Smooth muscle cell (in vitro differentiated cells): ENCODE results near the gene NPY4R. TPM values are rescaled to one million over a fixed set of nuclear protein-coding genes. Genes with fewer than 3 reads are reported as not detected.
"Not testable (repeated sequence)": the region's sequence is repeated elsewhere in the genome, so short reads cannot be mapped to it uniquely, and the experiment has no call there.

Experiments used
- DNase-seq: peaks from one replicate; lab custom pipeline; 2025; ENCODE audit not compliant: unreplicated experiment; lab: John Stamatoyannopoulos, UW
- H2AFZ ChIP-seq: fragments of 200-600 bp; sonication (generic); 2 replicates; pipeline ENCODE4 v1.6.0; 2016; ENCODE audit warnings: antibody characterized with exemption, low read depth, mild to moderate bottlenecking
- H3F3A ChIP-seq: fragments of 200-600 bp; sonication (generic); 2 replicates; pipeline ENCODE4 v1.6.0; 2017; ENCODE audit warnings: antibody characterized with exemption, low read depth
- H3K27ac ChIP-seq: fragments of 200-600 bp; sonication (generic); 2 replicates; pipeline ENCODE4 v1.5.1; 2016; ENCODE audit warnings: low read depth, mild to moderate bottlenecking
- H3K27me3 ChIP-seq: fragments of 200-600 bp; sonication (generic); 2 replicates; pipeline ENCODE4 v1.6.1; 2016; ENCODE audit warnings: low read depth, mild to moderate bottlenecking
- H3K36me3 ChIP-seq: fragments of 200-600 bp; sonication (generic); 2 replicates; pipeline ENCODE4 v1.5.1; 2016; ENCODE audit warnings: low read depth
- H3K4me1 ChIP-seq: fragments of 200-600 bp; sonication (generic); 2 replicates; pipeline ENCODE4 v1.5.1; 2016; ENCODE audit warnings: low read depth
- H3K4me2 ChIP-seq: fragments of 200-600 bp; sonication (generic); 2 replicates; pipeline ENCODE4 v1.6.0; 2016; ENCODE audit warnings: mild to moderate bottlenecking
- H3K4me3 ChIP-seq: fragments of 200-600 bp; sonication (generic); 2 replicates; pipeline ENCODE4 v1.5.1; 2016; ENCODE audit warnings: mild to moderate bottlenecking
- H3K79me2 ChIP-seq: fragments of 200-600 bp; sonication (generic); 2 replicates; pipeline ENCODE4 v1.6.0; 2016; ENCODE audit warnings: low read depth, mild to moderate bottlenecking
- H3K9ac ChIP-seq: fragments of 200-600 bp; sonication (generic); 2 replicates; pipeline ENCODE4 v1.6.0; 2016; ENCODE audit warnings: low read depth
- H3K9me3 ChIP-seq: fragments of 200-600 bp; sonication (generic); replicated peaks from 2 replicates; pipeline ENCODE4 v1.5.1; 2016; ENCODE audit warnings: low read depth
- H4K20me1 ChIP-seq: fragments of 200-600 bp; sonication (generic); 2 replicates; pipeline ENCODE4 v1.6.0; 2016; ENCODE audit warnings: low read depth
- CTCF ChIP-seq: fragments of 200-600 bp; sonication (generic); IDR thresholded peaks from 2 replicates; pipeline ENCODE4 v1.5.1; 2017; ENCODE audit warnings: borderline replicate concordance, mild to moderate bottlenecking, antibody characterized with exemption; ENCODE audit not compliant: insufficient read depth, poor library complexity, severe bottlenecking
- WGBS: methylation state at CpG from one replicate; pipeline ENCODE4 v1.1.7; 2016; ENCODE audit warnings: low lambda C conversion rate; 5-methylcytosine and 5-hydroxymethylcytosine counted together
- polyA plus RNA-seq: library from polyadenylated mRNA; unstranded; fragments of >200 nt; fragmentation: Nextera tagmentation; extraction: Ambion mirVana; gene quantifications from 2 replicates; pipeline ENCODE4 v1.2.1, GENCODE V29; 2016
- total RNA-seq: library from RNA; depleted of rRNA; stranded (reverse); fragments of >200 nt; gene quantifications from 2 replicates; pipeline ENCODE4 v1.2.3, GENCODE V29; 2014

Gene NPY4R
- 0.09 TPM in 1 of 2 replicates, not detected in the other for total RNA-seq
- 0.21 TPM in 1 of 2 replicates, not detected in the other for polyA plus RNA-seq

GRCh38 chr10:46465765-46466164, at the start of gene NPY4R:
TSS of gene NPY4R (minus strand) at chr10:46465958. CDS start at chr10:46462635, 3,323 bp downstream.
- H3K4me1 ChIP-seq, H3K9me3 ChIP-seq, H3K4me2 ChIP-seq, H3K4me3 ChIP-seq, DNase-seq, H3K79me2 ChIP-seq, H3F3A ChIP-seq, H3K9ac ChIP-seq, H3K27ac ChIP-seq, H3K36me3 ChIP-seq, H2AFZ ChIP-seq, H4K20me1 ChIP-seq, H3K27me3 ChIP-seq: not testable (repeated sequence)
- WGBS = 28% methylated on average over 17 of the region's 36 CpGs

GRCh38 chr10:46515366-46515765, 49.6 kb upstream of the NPY4R start:
- H3K27ac ChIP-seq = no peak overlapping the region
- DNase-seq = no peak
- H3F3A ChIP-seq = no peaks in the 10 kb centered on the region
- no peak overlapping the region for H3K4me3 ChIP-seq
- no peak overlapping the region for H2AFZ ChIP-seq
- H3K36me3 ChIP-seq = no peaks in the 10 kb centered on the region
- H3K27me3 ChIP-seq = no peaks in the 10 kb centered on the region
- H3K79me2 ChIP-seq = no peaks in the 10 kb centered on the region
- no peak overlapping the region for H3K4me2 ChIP-seq
- no peaks in the 10 kb centered on the region for H3K9me3 ChIP-seq
- no peak for TF ChIP-seq CTCF
- no peaks in the 10 kb centered on the region for H4K20me1 ChIP-seq
- no peaks in the 10 kb centered on the region for H3K4me1 ChIP-seq
- no peak overlapping the region for H3K9ac ChIP-seq

GRCh38 chr10:46514899-46515298, 49.1 kb upstream of the NPY4R start:
- Histone ChIP-seq H3K27ac (no peak overlapping the region), H3K79me2 (no peaks in the 10 kb centered on the region), H3K9ac (no peak overlapping the region), H3K4me2 (no peak overlapping the region), H3K4me3 (no peak overlapping the region), H2AFZ (no peak overlapping the region), H3K4me1 (no peaks in the 10 kb centered on the region), H3F3A (no peaks in the 10 kb centered on the region), H3K27me3 (no peaks in the 10 kb centered on the region), H4K20me1 (no peaks in the 10 kb centered on the region), H3K36me3 (no peaks in the 10 kb centered on the region), H3K9me3 (no peaks in the 10 kb centered on the region)
- no peak for TF ChIP-seq CTCF
- 85% methylated on average over 3 of the region's 3 CpGs for WGBS
- DNase-seq = no peak

- H3K9ac ChIP-seq = no peak overlapping the region
- TF ChIP-seq CTCF = no peak
- no peaks in the 10 kb centered on the region for H3K79me2 ChIP-seq
- no peak for DNase-seq
- H2AFZ ChIP-seq = no peak overlapping the region
- H3F3A ChIP-seq = no peaks in the 10 kb centered on the region
- H3K27ac ChIP-seq = no peak overlapping the region
- WGBS = 80% methylated on average over 6 of the region's 6 CpGs
- H3K4me1 ChIP-seq = no peaks in the 10 kb centered on the region
- no peaks in the 10 kb centered on the region for H3K27me3 ChIP-seq
- no peaks in the 10 kb centered on the region for H3K9me3 ChIP-seq
- no peaks in the 10 kb centered on the region for H3K36me3 ChIP-seq
- H4K20me1 ChIP-seq = no peaks in the 10 kb centered on the region
- H3K4me3 ChIP-seq = no peak overlapping the region
- H3K4me2 ChIP-seq = no peak overlapping the region
Observed at GRCh38 chr10:46514431-46514861, 48.7 kb upstream of the NPY4R start.

- not testable (repeated sequence) for H3K4me2 ChIP-seq, H2AFZ ChIP-seq, H3K4me1 ChIP-seq, H3K9me3 ChIP-seq, H3K27ac ChIP-seq, H3K27me3 ChIP-seq, H3K79me2 ChIP-seq, H3K4me3 ChIP-seq, H3F3A ChIP-seq, H3K36me3 ChIP-seq, H4K20me1 ChIP-seq, H3K9ac ChIP-seq, DNase-seq
- no CpG with 5 or more reads among the region's 8 CpGs for WGBS
Observed at GRCh38 chr10:46513333-46513732, 47.6 kb upstream of the NPY4R start.

GRCh38 chr10:46512725-46513124, 47.0 kb upstream of the NPY4R start:
- 90% methylated on average over 2 of the region's 7 CpGs for WGBS
- H3K79me2 ChIP-seq, DNase-seq, H3K27me3 ChIP-seq, H3K9me3 ChIP-seq, H4K20me1 ChIP-seq, H3K4me3 ChIP-seq, H3K9ac ChIP-seq, H3K4me2 ChIP-seq, H3F3A ChIP-seq, H3K36me3 ChIP-seq, H2AFZ ChIP-seq, H3K27ac ChIP-seq, H3K4me1 ChIP-seq: not testable (repeated sequence)

- H3K27ac ChIP-seq, H4K20me1 ChIP-seq, H3K27me3 ChIP-seq, H3K36me3 ChIP-seq, H3K4me2 ChIP-seq, DNase-seq, H2AFZ ChIP-seq, H3K79me2 ChIP-seq, H3K9ac ChIP-seq, H3F3A ChIP-seq, H3K9me3 ChIP-seq, H3K4me1 ChIP-seq, H3K4me3 ChIP-seq: not testable (repeated sequence)
- no CpG with 5 or more reads among the region's 5 CpGs for WGBS
Observed at GRCh38 chr10:46512002-46512401, 46.2 kb upstream of the NPY4R start.
